Measurements from ENCODE around the gene CEP170. TPM values are rescaled to one million over a fixed set of nuclear protein-coding genes. Genes with fewer than 3 reads are reported as not detected.

CEP170 gene
- total RNA-seq, 2 experiments from 2014 or later, result 44.2 to 51.5 TPM

DNA sequence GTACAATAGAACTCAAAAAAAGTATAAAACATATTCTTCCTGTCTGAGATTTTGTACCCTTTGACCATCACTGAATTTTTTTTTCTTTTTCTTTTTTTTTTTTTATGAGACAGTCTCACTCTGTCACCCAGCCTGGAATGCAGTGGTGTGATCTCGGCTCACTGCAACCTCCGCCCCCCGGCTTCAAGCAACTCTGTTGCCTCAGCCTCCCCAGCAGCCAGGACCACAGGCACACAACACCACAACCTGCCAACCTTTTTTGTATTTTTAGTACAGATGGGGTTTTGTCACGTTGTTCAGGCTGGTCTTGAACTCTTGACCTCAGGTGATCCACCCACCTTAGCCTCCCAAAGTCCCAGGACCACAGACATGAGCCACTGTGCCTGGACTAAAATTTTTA lies 11.2 kb upstream of the CEP170 start:
- POLR2A ChIA-PET, result no interaction called here
- Mint-ChIP-seq H3K4me1 (ENCODE audit: low read depth) (peaks cover 11% of the 10 kb centered on the region), H3K4me3 (no peak overlapping the region), H3K27me3 (no peaks in the 10 kb centered on the region), H3K36me3 (no peaks in the 10 kb centered on the region), H3K27ac (no peak overlapping the region), H3K9me3 (no peaks in the 10 kb centered on the region)
- CTCF ChIA-PET, result no interaction called here
- DNase-seq, result no peak
- intact Hi-C loops (cut with micrococcal nuclease), result no loop called here

DNA sequence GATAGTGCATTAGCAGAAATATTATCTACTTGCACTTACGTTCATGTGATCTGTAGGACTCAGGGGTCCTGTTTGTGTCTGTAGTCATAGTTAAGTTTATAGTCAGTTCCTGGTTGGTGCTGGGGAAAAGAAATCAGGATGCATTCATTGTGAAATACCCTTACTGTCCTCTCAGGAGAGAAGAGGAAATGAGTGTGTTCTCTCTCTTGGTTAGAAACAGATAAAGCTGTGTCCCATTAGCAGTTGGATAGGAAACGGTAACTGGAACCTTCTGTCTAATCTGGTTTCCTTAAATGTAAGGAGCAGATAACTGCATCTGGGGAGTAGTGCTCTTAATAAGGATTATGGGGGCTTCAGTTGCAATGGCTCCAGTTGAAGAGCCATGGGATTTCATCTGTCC lies 9.6 kb upstream of the CEP170 start:
- no peak for DNase-seq
- no peak overlapping the region for H3K4me3 Mint-ChIP-seq
- H3K27me3 Mint-ChIP-seq, result no peaks in the 10 kb centered on the region
- peaks cover 4% of the 10 kb centered on the region for H3K36me3 Mint-ChIP-seq
- CTCF ChIA-PET, result no interaction called here
- H3K27ac Mint-ChIP-seq, result no peak overlapping the region
- POLR2A ChIA-PET, result no interaction called here
- intact Hi-C loops (cut with micrococcal nuclease), result no loop called here
- peaks cover 20% of the 10 kb centered on the region for H3K4me1 Mint-ChIP-seq (ENCODE audit: low read depth)
- no peaks in the 10 kb centered on the region for H3K9me3 Mint-ChIP-seq

DNA sequence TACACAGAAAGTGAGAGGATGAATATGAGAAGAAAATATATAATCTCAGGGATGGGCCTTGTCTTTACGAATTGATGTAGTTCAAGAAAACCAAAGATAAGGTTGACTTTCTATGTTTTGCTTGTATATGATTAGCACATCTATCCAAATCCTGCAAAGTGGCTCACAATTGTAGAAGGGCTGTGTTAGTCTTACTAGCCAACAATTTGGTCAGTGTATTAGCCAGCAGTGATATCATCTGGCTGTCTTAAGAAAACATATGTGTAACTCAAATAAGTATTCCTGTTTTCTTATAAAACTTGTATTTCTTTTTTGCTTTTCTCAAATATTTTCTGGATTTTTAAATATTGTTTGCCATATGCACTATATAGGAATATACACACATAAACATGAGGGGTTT lies 6.3 kb upstream of the CEP170 start:
- ChIA-PET CTCF (no interaction called here), POLR2A (no interaction called here)
- no peak overlapping the region for H3K4me3 Mint-ChIP-seq

DNA sequence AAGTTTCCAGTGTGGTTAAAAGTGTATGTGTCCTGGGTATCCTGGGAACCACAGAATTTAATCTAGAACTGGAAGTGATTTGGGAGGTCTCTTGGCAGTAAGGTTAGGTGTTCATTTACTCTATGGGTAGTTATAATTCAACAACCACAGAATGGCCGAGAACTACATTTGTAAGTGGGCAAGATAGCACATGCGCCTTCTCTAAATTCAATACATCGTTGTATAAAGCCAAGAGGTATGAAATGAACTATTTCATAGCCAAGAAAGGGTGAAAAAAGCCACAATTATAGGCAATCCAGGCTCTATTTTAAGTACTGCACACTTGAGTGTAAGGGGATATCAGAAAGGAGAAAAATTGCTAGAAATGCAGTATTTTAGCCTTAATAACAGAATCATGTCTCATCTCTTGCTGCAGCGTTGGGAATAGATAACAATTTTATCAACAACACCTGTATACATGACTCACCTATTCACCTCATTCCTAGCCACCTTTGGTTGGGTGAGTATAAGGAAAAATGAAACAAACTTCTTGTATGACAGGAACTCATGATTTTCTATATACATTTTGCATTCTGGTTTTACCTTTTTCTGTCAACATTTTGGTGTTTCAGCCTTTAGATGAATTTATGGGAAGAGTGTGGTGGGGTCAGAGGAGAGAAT lies 5.3 kb upstream of the CEP170 start:
- no peaks in the 10 kb centered on the region for H3K27me3 Mint-ChIP-seq
- no peak overlapping the region for H3K4me3 Mint-ChIP-seq
- intact Hi-C loops (cut with micrococcal nuclease), result no loop called here
- H3K27ac Mint-ChIP-seq, result no peak overlapping the region
- no peaks in the 10 kb centered on the region for H3K9me3 Mint-ChIP-seq
- ChIA-PET CTCF (no interaction called here), POLR2A (no interaction called here)
- H3K4me1 Mint-ChIP-seq (ENCODE audit: low read depth), result peaks cover 30% of the 10 kb centered on the region
- DNase-seq, result no peak
- peaks cover 4% of the 10 kb centered on the region for H3K36me3 Mint-ChIP-seq

More for the DNA sequence above, 6.3 kb upstream of the CEP170 start:
- no peaks in the 10 kb centered on the region for H3K9me3 Mint-ChIP-seq
- H3K4me1 Mint-ChIP-seq (ENCODE audit: low read depth), result peaks cover 30% of the 10 kb centered on the region
- H3K27ac Mint-ChIP-seq, result no peak overlapping the region
- no peak for DNase-seq
- no peaks in the 10 kb centered on the region for H3K27me3 Mint-ChIP-seq
- H3K36me3 Mint-ChIP-seq, result peaks cover 4% of the 10 kb centered on the region
- intact Hi-C loops (cut with micrococcal nuclease), result no loop called here

DNA sequence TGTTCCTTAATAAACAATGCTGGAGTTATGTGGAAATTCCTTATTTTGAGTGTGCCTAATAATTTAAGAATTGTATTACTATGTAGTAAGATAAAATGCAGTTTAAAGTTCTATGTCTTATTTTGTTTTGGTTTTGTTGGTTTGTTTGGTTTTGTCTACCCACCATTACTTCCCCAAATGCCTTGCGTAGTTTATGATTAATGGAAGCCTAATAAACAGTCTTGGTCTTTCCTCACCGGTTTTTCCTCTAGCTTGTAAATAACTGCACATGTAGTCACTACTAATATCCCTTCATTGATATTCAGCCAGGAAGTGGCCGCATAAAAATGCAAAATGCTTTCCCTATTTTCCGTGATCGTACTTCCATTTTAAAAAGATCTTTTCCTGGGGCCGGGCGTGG lies 3.6 kb upstream of the CEP170 start:
- no peak overlapping the region for H3K4me3 Mint-ChIP-seq
- no peak overlapping the region for H3K27ac Mint-ChIP-seq
- CTCF ChIA-PET, result no interaction called here
- POLR2A ChIA-PET, result no interaction called here
- peaks cover 26% of the 10 kb centered on the region for H3K4me1 Mint-ChIP-seq (ENCODE audit: low read depth)
- no peaks in the 10 kb centered on the region for H3K9me3 Mint-ChIP-seq
- peaks cover 3% of the 10 kb centered on the region for H3K27me3 Mint-ChIP-seq
- intact Hi-C loops (cut with micrococcal nuclease), result loop anchor here (5.0 kb wide), 2 partner anchors 69 to 1579 kb away; partner anchors contain the start of gene COX20
- peaks cover 7% of the 10 kb centered on the region for H3K36me3 Mint-ChIP-seq
- no peak for DNase-seq

DNA sequence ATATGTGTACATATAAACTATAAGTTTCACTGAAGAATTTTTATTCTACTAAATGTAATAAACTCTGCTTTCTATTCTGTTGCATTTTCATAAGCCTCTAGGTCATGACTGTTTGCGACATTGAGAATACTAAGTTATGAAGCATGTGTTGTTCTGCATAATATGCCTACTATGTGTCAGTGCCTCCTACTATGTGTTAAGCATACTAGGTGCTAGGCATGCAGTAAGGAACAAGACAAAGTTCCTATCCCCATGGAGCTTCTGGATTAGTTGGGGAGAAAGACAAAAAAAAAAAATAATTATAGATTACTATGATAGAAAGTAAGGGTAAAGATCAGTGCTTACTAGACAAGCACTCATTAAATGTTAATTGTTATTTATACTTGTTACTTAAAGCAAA lies 2.1 kb upstream of the CEP170 start:
- Mint-ChIP-seq H3K4me3 (no peak overlapping the region), H3K27ac (no peak overlapping the region), H3K9me3 (no peaks in the 10 kb centered on the region), H3K4me1 (ENCODE audit: low read depth) (peaks cover 36% of the 10 kb centered on the region), H3K36me3 (peaks cover 7% of the 10 kb centered on the region), H3K27me3 (peaks cover 3% of the 10 kb centered on the region)
- intact Hi-C loops (cut with micrococcal nuclease), result loop anchor here (5.0 kb wide), 2 partner anchors 70 to 1580 kb away; partner anchors contain the start of gene COX20
- DNase-seq, result no peak
- ChIA-PET POLR2A (no interaction called here), CTCF (no interaction called here)

DNA sequence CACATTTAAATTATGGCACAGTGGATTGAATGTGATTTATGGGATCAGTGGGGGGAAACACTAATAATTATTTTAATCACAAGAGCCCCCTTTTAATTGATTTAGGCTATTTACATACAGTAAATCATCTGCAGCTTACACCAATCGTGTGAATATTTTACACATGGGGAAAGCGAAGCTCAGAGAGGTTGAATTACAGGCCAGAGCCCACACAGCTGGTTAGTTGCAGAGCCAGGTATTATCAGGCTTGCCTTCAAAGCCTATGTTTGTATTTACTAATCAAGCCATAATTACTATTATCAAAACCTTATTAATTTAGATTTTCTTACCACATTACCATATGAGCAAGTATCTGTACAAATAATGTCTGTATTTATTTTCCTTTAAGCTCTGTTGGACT lies 1.5 kb upstream of the CEP170 start:
- ChIA-PET CTCF (no interaction called here), POLR2A (interaction anchor here (1.0 to 2.4 kb wide), 2 partner anchors 29 to 32 kb away, joined by 6 to 10 read pairs; no protein-coding TSS in a partner anchor)
- intact Hi-C loops (cut with micrococcal nuclease), result loop anchor here (5.0 kb wide), 2 partner anchors 71 to 1581 kb away; partner anchors contain the start of gene COX20
- Mint-ChIP-seq H3K36me3 (peaks cover 7% of the 10 kb centered on the region), H3K4me1 (ENCODE audit: low read depth) (peaks cover 41% of the 10 kb centered on the region), H3K4me3 (peak overlapping the region; percentile 95), H3K27ac (peak overlapping the region; percentile 100), H3K9me3 (no peaks in the 10 kb centered on the region), H3K27me3 (peaks cover 3% of the 10 kb centered on the region)
- no peak for DNase-seq

DNA sequence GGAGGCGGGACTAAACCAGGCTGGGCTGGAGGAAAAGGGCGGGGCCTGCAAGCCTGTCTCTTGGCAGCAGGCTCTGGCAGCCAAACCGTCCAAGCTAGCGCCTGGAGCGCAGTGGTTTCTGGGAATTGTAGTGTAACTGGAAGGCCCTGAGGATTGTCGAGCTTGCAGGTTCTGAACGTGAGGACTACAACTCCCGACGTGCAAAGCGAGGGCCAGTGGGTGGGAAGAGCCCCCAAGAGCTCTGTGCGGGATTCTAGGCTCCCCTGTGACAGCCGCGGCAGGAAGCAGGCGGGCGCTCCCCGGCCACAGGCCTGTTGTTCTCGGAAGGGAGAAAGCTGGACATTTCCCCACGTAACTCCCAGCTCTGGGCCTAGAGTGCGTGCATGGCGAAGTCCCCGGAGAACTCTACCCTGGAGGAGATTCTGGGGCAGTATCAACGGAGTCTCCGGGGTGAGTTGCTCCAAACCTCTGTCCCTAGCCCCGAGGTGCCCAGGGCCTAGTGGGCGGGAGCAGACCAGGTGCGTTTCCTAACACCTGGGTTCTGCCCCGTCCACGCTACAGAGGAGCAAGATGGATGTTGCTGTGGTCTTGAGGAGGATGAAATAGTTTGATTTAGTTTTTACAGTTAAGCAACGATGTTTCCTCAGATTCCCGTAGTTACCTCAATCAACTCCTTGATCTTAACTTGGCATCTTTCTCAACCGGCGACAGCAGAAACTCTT lies 871 bp upstream of the CEP170 start, which contains the start of gene SDCCAG8:
TSS of gene SDCCAG8 (plus strand) at position 251 of the 722 bp plus-strand sequence. CDS start at position 384, 133 bp downstream.
- Mint-ChIP-seq H3K4me1 (ENCODE audit: low read depth) (peaks cover 40% of the 10 kb centered on the region), H3K4me3 (peak within 1 kb of the TSS; percentile 95), H3K27me3 (peaks cover 3% of the 10 kb centered on the region), H3K9me3 (no peaks in the 10 kb centered on the region), H3K36me3 (peaks cover 7% of the 10 kb centered on the region), H3K27ac (peak within 1 kb of the TSS; percentile 100)
- ChIA-PET CTCF (interaction anchor here (0.9 to 1.2 kb wide), 2 partner anchors 29 to 87 kb away, joined by 3 read pairs; no protein-coding TSS in a partner anchor), POLR2A (interaction anchor here (1.0 to 2.4 kb wide), 3 partner anchors 18 to 32 kb away, joined by 3 to 10 read pairs (median 6); no protein-coding TSS in a partner anchor)
- peak; percentile 97 for DNase-seq
- intact Hi-C loops (cut with micrococcal nuclease), result loop anchor here (1.0 to 5.0 kb wide), 11 partner anchors 31 to 1737 kb away; partner anchors contain the start of genes COX20, EXO1 and FH

DNA sequence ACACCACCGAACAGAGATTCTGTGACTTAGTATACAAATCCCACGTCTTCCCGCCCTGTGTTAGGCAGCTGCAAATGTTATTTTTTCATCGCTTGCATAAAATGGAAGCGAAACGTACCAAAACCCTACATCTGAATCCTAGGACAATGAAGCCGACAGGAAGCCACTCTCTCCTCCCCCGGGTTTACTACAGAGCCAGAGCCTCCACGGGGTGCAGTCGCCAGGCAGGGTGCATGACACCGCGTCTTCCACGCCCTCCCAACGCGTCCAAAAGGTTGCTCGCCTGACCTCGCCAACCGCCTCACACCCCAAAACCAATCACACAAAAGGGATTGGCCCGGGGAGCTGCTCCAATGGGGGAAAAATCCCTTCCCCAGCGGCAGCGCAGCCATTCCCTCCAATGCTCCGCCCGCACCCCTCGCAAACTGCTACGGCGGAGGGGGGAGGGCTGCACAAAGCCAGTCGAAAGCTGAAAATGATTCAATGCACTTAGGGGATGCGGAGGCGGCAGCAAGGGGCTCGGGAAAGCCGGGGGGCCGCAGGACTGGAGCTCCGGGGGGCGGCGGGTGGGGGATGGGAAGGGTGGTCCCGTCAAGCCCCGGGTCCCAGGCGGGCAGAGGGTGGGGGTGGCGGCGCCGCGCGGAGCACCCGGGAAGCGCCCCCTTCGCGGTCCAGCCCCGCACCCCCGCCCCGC lies 701 bp downstream of the CEP170 start:
- Mint-ChIP-seq H3K9me3 (no peaks in the 10 kb centered on the region), H3K27me3 (peaks cover 3% of the 10 kb centered on the region), H3K36me3 (peaks cover 3% of the 10 kb centered on the region), H3K27ac (peak overlapping the region; percentile 99), H3K4me1 (ENCODE audit: low read depth) (peaks cover 37% of the 10 kb centered on the region), H3K4me3 (peak overlapping the region; percentile 99)
- intact Hi-C loops (cut with micrococcal nuclease), result loop anchor here (2.0 kb wide), 3 partner anchors 1198 to 1736 kb away; partner anchors contain the start of gene FH
- POLR2A ChIA-PET, result interaction anchor here (0.6 to 2.4 kb wide), 4 partner anchors 17 to 491 kb away, joined by 3 to 10 read pairs (median 4); no protein-coding TSS in a partner anchor
- DNase-seq, result peak; percentile 79
- CTCF ChIA-PET, result interaction anchor here (1.2 kb wide), 1 partner anchor 89 kb away, joined by 3 read pairs; no protein-coding TSS in a partner anchor

DNA sequence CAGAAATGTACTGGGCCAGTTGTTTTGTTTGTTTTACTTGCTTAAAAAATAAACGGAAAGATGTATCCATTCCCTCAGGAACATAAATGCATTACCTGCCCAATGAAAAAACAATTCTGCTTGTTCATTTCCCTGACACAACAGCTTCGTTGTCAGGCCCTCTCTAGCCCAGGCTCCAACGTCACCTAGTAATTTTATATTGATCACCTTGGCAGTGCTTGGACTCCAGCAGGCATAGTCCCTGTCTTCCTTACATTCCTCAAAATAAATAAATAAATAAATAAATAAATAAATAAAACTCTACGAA lies 1.2 kb downstream of the CEP170 start:
- H3K36me3 Mint-ChIP-seq, result peaks cover 3% of the 10 kb centered on the region
- peaks cover 36% of the 10 kb centered on the region for H3K4me1 Mint-ChIP-seq (ENCODE audit: low read depth)
- peak overlapping the region; percentile 99 for H3K27ac Mint-ChIP-seq
- H3K27me3 Mint-ChIP-seq, result peaks cover 3% of the 10 kb centered on the region
- peak; percentile 20 for DNase-seq
- H3K9me3 Mint-ChIP-seq, result no peaks in the 10 kb centered on the region
- ChIA-PET POLR2A (interaction anchor here (0.6 to 1.5 kb wide), 2 partner anchors 21 to 491 kb away, joined by 3 to 5 read pairs; no protein-coding TSS in a partner anchor), CTCF (no interaction called here)
- intact Hi-C loops (cut with micrococcal nuclease), result loop anchor here (2.0 kb wide), 3 partner anchors 1199 to 1735 kb away; partner anchors contain the start of gene FH
- peak overlapping the region; percentile 99 for H3K4me3 Mint-ChIP-seq

DNA sequence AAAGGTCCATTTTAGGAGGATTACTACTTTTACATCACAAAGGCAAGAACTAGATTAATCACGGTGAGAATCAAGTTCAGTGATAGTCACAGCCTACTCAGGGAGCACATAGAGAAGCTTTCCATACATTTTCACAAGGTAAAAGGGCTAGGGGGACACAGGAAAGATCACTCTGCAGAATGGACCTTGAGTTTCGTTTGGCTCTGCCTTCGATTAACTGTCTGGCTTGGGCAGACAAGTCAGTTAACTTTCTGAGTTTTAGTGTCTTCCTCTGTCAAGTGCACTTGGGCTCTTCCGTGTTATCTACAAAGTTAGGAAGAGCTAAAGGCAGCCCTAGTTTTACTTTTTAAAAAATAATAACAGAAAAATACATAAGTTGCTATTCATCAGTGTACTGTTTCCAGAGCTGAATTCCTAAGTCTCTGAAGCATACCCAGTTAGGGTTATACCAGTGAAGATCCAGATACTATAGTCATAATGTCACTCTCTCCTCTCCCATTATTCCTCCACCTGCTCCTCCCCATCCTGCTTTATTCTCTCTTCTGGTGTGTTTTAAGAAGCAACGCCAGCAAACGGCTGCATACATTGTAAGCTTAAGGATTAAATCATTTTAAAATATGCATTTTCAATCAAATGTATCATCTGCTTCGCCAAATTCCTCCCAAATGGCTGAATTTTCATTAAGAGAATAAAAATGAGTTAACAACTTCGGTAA lies 1.7 kb downstream of the CEP170 start:
- H3K4me3 Mint-ChIP-seq, result peak overlapping the region; percentile 99
- peaks cover 39% of the 10 kb centered on the region for H3K4me1 Mint-ChIP-seq (ENCODE audit: low read depth)
- H3K27ac Mint-ChIP-seq, result peak overlapping the region; percentile 60
- DNase-seq, result no peak
- no peaks in the 10 kb centered on the region for H3K9me3 Mint-ChIP-seq
- H3K27me3 Mint-ChIP-seq, result peaks cover 3% of the 10 kb centered on the region
- ChIA-PET POLR2A (interaction anchor here (0.6 kb wide), 1 partner anchor 492 kb away, joined by 3 read pairs; no protein-coding TSS in a partner anchor), CTCF (interaction anchor here (0.6 kb wide), 1 partner anchor 265 kb away, joined by 4 read pairs; no protein-coding TSS in a partner anchor)
- intact Hi-C loops (cut with micrococcal nuclease), result no loop called here
- peaks cover 3% of the 10 kb centered on the region for H3K36me3 Mint-ChIP-seq
